Activated CD8-positive, alpha-beta memory T cell treated with anti-CD3 and anti-CD28 coated beads for 36 hours (primary cell): ENCODE data around the gene DDX51. TPM values are rescaled to one million over a fixed set of nuclear protein-coding genes. Genes with fewer than 3 reads are reported as not detected.

Source experiments
- CTCF ChIA-PET: fragments of 350-600 bp; sonication (Branson Sonifier 250); formaldehyde crosslinking; loops from one replicate; lab custom pipeline; 2021; ENCODE audit warnings: antibody characterized with exemption; lab: Charles Lee
- POLR2A ChIA-PET: fragments of 350-600 bp; sonication (Branson Sonifier 250); formaldehyde crosslinking; loops from one replicate; lab custom pipeline; 2021; ENCODE audit warnings: antibody characterized with exemption; lab: Charles Lee
- total RNA-seq, 2 experiments: library from RNA; stranded (reverse); gene quantifications; one replicate each; pipeline ENCODE4 v1.2.3, GENCODE V29; 2021

The DDX51 gene, protein sequence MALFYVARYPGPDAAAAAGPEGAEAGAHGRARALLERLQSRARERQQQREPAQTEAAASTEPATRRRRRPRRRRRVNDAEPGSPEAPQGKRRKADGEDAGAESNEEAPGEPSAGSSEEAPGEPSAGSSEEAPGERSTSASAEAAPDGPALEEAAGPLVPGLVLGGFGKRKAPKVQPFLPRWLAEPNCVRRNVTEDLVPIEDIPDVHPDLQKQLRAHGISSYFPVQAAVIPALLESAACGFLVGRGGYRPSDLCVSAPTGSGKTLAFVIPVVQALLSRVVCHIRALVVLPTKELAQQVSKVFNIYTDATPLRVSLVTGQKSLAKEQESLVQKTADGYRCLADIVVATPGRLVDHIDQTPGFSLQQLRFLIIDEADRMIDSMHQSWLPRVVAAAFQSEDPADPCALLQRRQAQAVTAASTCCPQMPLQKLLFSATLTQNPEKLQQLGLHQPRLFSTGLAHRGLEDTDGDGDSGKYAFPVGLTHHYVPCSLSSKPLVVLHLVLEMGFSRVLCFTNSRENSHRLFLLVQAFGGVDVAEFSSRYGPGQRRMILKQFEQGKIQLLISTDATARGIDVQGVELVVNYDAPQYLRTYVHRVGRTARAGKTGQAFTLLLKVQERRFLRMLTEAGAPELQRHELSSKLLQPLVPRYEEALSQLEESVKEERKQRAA
- total RNA-seq, result 10 to 100 TPM; 35.9 to 39.2 TPM

DNA sequence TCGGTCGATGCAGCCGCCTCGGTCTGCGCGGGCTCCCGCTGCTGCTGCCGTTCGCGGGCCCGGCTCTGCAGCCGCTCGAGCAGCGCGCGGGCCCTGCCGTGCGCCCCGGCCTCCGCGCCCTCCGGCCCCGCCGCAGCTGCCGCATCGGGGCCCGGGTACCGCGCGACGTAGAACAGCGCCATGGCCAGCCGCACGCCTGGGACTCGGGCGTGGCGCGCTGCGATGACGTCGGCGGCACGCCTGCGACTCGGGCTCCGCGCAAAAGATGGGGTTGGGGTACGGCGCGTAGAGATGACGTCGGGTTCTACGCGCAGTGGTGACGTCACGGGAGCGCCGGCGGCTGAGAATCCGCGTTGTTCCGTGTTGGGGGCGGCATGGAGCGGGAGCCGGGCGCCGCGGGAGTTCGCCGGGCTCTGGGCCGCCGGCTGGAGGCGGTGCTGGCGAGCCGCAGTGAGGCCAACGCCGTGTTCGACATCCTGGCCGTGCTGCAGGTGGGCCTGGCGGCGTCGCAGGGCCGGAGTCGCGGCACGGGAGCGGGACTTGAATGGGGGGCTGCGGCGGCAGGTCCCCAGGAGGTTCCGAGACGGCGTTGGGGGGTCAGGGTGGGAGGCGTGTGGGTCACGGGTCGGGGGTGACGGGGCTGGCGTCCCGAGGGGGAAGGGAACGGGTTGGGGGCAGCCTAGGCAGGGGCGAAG is at the start of gene DDX51, which contains the start of gene NOC4L:
Gene DDX51 (minus strand): TSS at position 205 of the 695 bp plus-strand sequence. CDS start 23 bp downstream, at position 182.
Gene NOC4L (plus strand): TSS at position 343 of the 695 bp plus-strand sequence. CDS start 32 bp downstream, at position 375.
- ChIA-PET CTCF (interaction anchor here (1.5 kb wide), 1 partner anchor 10 kb away, joined by 4 read pairs; no protein-coding TSS in a partner anchor), POLR2A (no interaction called here)

DNA sequence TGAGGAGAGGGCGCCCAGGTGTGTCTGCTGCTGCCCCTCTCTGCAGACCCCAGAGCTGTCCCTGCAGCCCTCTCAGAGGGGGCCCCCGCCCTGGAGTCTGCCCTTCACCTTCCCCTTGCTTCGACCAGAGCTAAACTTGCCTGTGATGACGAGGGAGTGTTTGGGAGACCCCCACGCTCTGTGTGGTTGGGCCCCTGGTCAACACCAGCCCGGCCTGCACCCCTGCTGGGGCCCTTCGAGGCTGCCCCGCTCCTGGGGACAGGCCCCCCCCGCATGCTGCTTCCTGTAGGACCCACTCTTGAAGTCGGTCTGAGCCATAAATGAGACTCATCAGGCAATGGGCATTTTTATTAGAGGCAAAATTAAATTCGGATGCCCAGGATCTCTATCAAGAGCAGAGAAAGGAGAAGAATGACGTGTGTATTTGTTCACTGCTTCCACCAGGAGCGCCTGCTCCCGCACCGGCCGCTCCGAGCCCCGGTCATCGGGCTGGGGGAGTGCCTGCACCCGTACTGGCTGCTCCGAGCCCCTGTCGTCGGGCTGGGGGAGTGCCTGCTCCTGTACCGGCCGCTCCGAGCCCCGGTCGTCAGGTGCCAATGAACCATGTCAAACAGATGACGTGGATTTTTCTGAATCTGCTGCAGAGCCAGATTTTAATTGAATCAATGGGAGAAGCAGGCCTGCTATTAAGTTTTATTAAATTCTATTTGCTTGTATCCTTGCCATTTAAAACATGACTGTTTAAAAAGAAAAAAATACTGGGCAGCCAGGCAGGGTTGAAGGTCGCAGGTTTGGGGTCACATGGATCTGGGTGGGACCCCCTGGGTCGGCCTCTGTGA is 47.8 kb upstream of the DDX51 start:
- CTCF ChIA-PET, result no interaction called here

DNA sequence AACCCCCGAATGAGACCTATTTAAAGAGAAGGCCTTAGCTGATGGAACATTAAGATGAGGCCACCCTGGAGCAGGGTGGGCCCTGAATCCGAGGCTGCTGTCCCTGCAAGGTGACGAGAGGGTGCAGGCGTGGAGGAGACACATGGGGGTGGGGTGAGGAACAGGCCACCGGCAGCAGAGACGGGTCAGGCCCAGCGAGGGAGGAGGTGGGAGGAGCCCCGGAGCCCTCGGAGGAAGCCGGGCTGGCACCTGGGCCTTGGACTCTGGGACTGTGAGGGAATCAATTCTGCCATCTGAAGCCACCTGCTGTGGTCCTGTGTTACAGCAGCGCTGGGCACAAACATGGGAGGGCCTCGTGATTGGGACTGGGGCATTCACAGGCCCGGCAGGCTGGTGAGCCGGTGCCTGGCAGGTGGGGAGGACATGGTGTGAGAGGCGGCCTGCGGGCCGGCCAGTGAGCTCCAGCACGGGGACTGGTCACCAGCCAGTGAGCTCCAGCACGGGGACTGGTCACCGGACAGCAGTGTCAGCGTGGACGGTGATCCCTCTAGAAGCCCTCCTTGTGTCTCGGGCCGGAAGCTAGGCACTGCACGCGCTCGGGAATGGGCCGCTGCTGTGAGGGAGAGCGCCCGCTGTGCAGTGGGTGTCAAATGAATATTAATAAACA is 46.8 kb upstream of the DDX51 start:
- ChIA-PET CTCF (no interaction called here), POLR2A (no interaction called here)

More for the DNA sequence above, 47.8 kb upstream of the DDX51 start:
- POLR2A ChIA-PET, result no interaction called here

DNA sequence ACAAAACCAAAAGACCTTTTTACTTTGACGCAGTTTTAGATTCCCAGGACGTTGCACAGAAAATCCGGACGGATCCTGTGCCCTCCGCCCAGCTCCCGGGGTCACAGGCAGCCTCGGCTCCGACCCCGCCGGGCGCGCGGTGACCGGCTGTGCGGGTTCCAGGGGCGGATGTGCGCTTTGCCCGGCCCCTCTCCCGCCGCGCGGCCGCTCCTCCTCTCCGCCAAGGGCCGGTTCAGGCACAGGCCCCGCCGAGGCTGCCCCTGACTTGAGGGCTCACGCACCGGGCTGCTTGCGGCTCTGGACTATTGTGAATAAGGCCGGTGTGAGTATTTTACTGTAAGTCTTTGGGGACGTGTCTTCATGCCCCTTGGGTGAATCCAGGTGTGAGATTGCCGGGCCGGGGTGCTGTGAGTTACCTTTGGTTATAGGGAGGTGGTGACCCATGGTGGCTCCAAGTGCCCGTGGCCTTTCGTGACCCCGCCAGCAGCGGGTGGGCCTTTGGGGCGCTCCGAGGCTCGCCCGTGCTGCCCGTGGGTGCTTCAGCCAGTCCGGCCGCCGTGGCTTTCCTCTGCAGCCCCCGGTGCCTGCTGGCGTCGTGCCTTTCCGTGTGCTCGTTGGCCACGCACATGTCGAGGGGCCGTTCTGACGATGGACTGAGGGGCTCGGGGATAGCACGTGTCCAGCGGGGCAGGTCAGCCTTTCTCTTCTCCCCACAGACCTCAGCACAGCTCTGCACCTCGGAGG is 46.1 kb upstream of the DDX51 start:
- POLR2A ChIA-PET, result no interaction called here
- CTCF ChIA-PET, result interaction anchor here (1.5 kb wide), 1 partner anchor 38 kb away, joined by 3 read pairs; no protein-coding TSS in a partner anchor

DNA sequence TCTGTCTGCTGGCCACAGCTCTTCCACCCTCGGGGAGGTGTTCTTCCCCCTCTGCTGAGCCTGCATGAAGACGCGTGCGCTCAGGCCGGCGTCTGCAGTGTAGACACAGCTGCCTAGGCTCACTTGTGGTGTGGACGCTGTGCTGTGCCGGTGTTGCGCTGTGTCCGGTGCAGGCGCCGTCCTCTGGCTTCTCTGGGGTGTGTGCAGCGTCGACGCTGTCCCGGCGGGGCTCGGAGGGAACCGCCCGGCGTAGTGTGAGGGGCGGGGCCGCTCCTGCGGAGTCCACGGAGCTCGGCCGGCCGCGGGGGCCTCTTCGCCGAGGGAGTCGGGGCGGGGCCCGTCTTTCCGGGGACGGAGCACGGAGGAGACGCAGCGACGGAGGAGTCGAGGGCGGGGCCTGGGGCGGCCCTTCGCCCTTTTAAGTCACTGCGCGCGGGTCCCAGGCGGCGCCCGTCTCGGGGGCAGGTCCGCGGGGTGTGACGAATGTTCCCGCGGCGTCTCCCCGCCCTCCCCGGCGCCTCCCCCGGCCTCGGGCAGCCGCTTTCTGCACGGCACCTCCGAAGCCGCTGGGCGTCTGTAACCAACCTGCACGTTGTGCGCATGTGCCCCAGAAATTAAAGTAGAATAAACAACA is 45.4 kb upstream of the DDX51 start:
- POLR2A ChIA-PET, result interaction anchor here (0.6 kb wide), 1 partner anchor 11 kb away, joined by 3 read pairs; no protein-coding TSS in a partner anchor
- CTCF ChIA-PET, result interaction anchor here (1.5 kb wide), 1 partner anchor 37 kb away, joined by 3 read pairs; no protein-coding TSS in a partner anchor

DNA sequence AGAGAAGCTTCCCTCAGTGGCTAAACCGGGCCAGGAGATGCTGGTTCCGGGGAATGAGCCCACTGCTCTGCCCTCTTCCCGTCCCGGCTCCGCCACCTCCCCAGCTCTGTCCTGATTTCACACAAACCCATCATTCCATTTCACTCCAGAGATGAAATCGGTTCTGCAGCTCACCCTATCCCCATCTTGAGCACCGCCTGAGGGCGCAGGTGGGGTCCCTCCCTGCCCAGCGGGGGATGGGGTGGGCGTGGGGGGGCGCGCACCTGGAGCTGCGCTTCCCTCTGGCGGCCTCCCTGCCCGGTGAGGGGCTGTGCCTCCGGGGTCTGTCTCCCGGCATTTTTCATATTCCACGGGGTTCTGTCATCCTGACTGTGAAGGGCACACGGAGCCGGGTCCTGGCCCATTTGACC is 44.8 kb upstream of the DDX51 start:
- POLR2A ChIA-PET, result interaction anchor here (0.6 kb wide), 1 partner anchor 10 kb away, joined by 3 read pairs; no protein-coding TSS in a partner anchor

DNA sequence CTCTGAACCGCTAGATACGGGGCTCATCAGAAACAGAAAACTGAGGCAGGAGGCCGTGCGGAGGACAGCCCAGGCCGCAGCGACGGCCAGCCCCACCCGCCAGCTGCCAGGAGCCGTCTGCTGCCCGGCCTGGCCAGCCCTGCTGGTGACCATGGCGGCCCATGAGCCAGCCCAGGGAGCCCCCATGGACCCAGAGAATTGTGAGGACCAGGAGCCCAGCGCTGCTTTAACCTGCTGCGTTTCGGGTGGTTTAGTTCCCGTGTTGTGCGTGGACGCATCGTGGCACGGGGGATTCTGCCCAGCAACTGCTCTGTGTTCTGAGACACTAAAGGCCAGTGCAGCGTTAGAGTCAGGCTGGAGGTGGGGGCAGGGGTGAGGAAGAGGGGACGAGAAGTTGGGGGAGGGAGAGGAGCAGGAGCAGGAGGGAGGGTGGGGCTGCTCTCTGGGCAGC is 44.4 kb upstream of the DDX51 start:
- POLR2A ChIA-PET, result no interaction called here
- CTCF ChIA-PET, result interaction anchor here (1.0 to 1.5 kb wide), 2 partner anchors 35 to 36 kb away, joined by 3 read pairs; no protein-coding TSS in a partner anchor

More for the DNA sequence above, 44.8 kb upstream of the DDX51 start:
- CTCF ChIA-PET, result interaction anchor here (1.5 kb wide), 1 partner anchor 36 kb away, joined by 3 read pairs; no protein-coding TSS in a partner anchor

DNA sequence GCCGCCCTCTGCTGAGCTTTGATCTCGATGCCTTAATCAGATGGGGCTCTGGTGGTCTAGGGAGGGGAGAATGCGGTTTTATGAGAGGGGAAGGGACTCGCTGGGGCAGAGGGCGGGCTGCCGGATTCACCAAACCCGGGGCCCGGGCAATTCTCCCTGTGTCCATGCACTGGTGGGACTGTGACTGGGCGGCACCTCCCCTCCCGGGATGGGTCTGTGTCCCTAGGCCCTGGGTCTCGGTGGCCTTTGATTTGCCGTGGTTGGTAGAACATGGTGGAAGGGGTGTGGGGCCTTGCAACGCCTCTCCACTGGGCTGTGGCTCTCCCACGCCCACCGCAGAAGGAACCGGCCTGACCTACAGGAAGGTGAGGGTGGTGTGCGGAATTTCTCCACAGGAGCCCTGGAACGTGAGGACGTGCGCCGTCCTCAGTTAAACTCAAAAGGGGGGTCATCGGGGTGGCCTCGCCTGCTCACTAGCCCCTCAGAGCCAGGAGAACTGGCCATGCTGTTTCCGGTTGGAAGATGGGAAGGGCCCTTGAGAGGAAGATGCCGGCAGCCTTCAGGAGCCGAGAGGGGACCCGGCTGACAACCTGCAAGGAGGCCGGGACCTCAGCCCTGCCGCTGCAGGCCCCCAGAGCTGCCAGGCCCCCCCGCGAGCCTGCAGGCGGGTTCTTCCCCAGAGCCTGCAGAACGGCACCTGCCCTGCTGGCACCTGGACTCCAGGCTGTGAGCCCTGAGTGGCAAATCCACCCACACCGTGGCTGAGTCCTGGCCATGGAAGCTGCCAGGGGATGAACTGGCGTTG is 43.7 kb upstream of the DDX51 start:
- ChIA-PET CTCF (interaction anchor here (1.0 kb wide), 1 partner anchor 34 kb away, joined by 3 read pairs; no protein-coding TSS in a partner anchor), POLR2A (interaction anchor here (0.5 kb wide), 1 partner anchor 50 kb away, joined by 3 read pairs; no protein-coding TSS in a partner anchor)

DNA sequence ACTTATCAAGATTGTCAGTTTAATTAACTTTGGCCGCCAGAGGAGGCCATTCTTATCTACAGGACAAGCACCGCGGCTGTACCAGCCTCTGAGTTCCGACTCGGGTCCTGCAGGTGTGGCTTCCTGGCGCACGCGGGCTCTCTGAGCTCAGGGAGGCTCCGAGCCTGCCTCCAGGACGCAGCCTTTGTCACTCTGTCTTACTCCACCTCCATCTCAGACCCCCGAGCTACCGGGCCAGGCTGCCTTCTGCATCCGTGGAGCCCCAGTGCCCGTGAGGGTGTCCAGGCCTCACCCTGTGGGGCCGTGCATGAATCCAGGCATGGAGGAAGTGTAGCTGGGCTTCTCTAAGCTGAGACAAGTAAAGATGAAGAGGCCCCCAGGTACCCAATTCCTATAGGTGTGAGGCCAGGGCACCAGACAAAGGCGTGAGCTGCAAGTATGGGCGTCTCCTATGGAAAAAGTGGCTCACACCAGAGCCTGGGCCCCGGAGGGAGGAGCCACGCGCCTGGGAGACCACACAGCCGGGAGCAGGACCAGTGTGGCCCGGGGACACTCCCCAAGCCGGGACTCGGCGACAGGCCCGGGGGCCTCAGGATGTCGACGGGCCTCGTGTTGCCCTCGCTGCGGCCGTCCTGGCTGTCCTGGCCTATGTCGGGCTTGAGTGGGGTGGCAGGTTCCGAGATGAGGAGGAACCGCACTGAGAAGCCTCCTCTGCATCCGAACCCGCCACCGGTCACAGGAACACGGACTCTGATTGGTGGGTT is 42.9 kb upstream of the DDX51 start:
- ChIA-PET POLR2A (interaction anchor here (0.5 kb wide), 1 partner anchor 49 kb away, joined by 3 read pairs; no protein-coding TSS in a partner anchor), CTCF (interaction anchor here (1.0 kb wide), 1 partner anchor 34 kb away, joined by 3 read pairs; no protein-coding TSS in a partner anchor)

DNA sequence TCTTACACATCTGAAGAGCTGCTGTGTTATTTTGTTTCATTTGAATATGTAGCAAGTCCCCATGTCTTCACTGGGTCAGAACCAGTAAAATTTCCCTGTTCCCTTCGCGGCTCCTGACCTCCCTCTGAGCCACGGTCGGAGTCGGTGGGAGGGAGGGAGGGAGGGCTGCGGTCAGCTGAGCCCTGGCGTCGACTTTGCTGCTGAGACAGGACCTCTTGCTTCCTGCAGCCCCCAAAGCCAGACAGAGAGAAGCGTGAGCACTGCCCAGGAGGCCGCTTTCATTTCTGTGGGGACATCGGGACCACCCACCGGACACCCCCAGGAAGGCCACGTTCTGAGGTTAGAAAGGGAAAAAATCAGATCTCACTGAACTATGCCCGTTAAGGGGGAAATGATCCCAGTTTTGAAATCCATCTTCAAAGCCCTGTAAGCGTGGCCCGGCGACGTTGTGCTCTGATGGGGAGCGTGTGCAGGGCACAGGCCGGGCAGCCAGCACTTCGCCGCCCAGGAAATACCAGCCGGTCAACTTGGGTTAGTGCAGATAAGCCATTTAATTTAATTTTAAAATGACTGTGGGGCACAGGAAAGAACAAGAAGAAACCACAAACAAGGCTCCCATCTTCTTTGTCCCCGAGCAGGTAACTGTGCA is 42.2 kb upstream of the DDX51 start:
- POLR2A ChIA-PET, result interaction anchor here (0.6 kb wide), 1 partner anchor 413 kb away, joined by 5 read pairs; no protein-coding TSS in a partner anchor
- CTCF ChIA-PET, result interaction anchor here (1.3 to 1.5 kb wide), 2 partner anchors 32 to 39 kb away, joined by 4 to 6 read pairs; no protein-coding TSS in a partner anchor

DNA sequence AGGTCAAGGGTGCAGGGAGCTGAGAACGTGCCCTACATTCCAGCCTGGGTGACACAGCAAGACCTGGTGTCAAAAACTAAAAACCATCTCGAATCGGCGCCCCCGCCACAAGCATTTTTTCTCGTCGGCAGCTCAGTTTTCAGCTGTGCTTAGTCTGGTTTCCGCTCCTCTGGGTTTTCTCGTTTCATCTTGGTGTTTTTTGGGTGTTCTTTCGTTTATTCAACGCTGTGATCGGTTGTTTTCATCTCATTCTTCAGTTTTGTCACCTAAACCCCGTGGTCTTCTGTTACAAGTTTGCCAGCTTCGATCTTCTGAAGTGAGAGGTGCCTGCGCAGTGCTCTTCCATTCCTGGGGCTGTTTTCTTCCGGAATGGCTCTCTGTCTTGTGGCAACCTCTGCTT is 41.6 kb upstream of the DDX51 start:
- CTCF ChIA-PET, result interaction anchor here (1.3 to 1.5 kb wide), 2 partner anchors 32 to 38 kb away, joined by 4 to 6 read pairs; no protein-coding TSS in a partner anchor
- POLR2A ChIA-PET, result interaction anchor here (0.6 kb wide), 1 partner anchor 413 kb away, joined by 5 read pairs; no protein-coding TSS in a partner anchor

DNA sequence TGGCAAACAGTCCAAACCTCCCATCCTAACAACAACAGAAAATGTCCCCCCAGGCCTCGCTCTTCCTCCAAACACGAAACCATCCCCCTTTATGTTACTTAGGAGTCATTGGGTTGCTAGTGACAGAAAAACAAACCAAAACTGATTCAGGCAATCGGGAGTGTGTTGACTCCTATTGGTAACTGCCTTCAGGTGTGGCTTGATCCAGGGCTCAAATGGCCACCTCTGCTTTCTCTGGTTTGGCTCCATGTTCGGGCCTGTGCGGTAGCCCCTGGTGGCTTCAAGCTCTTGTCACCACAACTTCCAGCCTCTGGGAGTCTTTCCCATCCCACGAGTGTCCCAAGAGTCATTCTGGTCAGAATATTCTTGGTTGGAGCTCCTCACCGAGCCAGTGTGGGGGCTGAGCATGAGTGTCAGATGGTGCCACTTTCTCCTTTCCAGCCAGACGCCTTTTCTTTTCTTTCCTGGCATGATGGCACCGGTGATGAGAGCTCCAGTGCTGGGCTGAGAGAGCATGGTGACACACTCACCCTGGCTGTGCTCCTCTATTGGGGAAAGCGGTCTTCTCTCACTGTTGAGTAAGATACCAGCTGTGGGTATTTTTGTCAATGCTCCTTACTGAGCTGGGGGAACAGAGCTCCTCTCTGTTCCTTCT is 38.7 kb upstream of the DDX51 start:
- ChIA-PET POLR2A (no interaction called here), CTCF (interaction anchor here (1.0 kb wide), 1 partner anchor 29 kb away, joined by 4 read pairs; no protein-coding TSS in a partner anchor)

DNA sequence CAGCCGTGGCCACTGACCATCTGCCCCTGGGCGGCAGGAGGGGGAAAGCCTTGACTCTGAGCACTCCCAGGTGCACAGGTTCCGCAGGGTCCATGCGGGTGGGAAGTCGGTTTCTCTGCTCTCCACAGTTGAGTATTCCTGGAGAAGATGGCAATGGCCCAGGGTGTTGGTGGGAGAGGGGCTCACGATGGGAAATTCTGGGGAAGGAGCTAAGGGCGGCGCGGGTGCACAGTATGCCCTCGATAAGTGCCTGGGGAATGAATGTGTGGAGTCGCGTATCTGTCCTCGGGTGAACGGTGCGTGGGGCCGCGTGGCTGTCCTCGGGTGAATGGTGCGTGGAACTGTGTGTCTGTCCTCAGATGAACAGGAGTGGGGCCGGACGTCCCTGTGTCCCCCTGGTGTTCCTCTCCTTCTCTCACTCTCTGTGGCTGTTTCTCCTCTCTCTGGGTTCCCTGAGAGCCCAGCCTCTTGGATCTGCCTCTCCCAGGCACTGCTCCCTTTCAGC is 38.1 kb upstream of the DDX51 start:
- ChIA-PET CTCF (no interaction called here), POLR2A (no interaction called here)
